Anterior cingulate cortex (tissue), 58 donors: ENCODE measurements around the gene C9orf85.
"Not testable (repeated sequence)": the region's sequence is repeated elsewhere in the genome, so short reads cannot be mapped to it uniquely, and the experiment has no call there.

Experiments used
- DNase-seq, 58 donors: peaks; one replicate each; lab custom pipeline; 2025; lab: John Stamatoyannopoulos, UW

C9orf85 gene

GRCh38 chr9:71937070-71937625, 25.7 kb downstream of the C9orf85 start:
- peak in 4 of 58 donors; percentile 6 to 20 (median 12) for DNase-seq

- DNase-seq = no peak
These were observed 26.5 kb downstream of the C9orf85 start for GRCh38 chr9:71937898-71938297.

- no peak for DNase-seq
These were observed 29.7 kb downstream of the C9orf85 start for GRCh38 chr9:71941060-71941568.

- DNase-seq = no peak
These were observed 30.6 kb downstream of the C9orf85 start for GRCh38 chr9:71941998-71942567.

GRCh38 chr9:71944754-71945375, 33.4 kb downstream of the C9orf85 start:
- DNase-seq = no peak

GRCh38 chr9:71954652-71955051, 43.2 kb downstream of the C9orf85 start:
- not testable (repeated sequence) for DNase-seq

- DNase-seq = no peak
These were observed 44.0 kb downstream of the C9orf85 start for GRCh38 chr9:71955300-71955915.

- DNase-seq = no peak
These were observed 50.9 kb downstream of the C9orf85 start for GRCh38 chr9:71962328-71962727.

GRCh38 chr9:71963471-71963996, 52.1 kb downstream of the C9orf85 start:
- DNase-seq = not testable (repeated sequence)

GRCh38 chr9:71965403-71965802, 54.0 kb downstream of the C9orf85 start:
- no peak for DNase-seq

- DNase-seq = no peak
These were observed 55.2 kb downstream of the C9orf85 start for GRCh38 chr9:71966601-71967000.

GRCh38 chr9:71968541-71969090, 57.2 kb downstream of the C9orf85 start:
- no peak for DNase-seq

GRCh38 chr9:71975833-71976232, 64.4 kb downstream of the C9orf85 start:
- no peak for DNase-seq

- DNase-seq = no peak
These were observed 65.6 kb downstream of the C9orf85 start for GRCh38 chr9:71977003-71977402.

GRCh38 chr9:71980266-71981190, 69.1 kb downstream of the C9orf85 start:
- DNase-seq = no peak

GRCh38 chr9:71981944-71982343, 70.5 kb downstream of the C9orf85 start:
- no peak for DNase-seq

GRCh38 chr9:71984403-71984802, 73.0 kb downstream of the C9orf85 start:
- no peak for DNase-seq

GRCh38 chr9:71984831-71985281, 73.4 kb downstream of the C9orf85 start:
- DNase-seq = no peak

GRCh38 chr9:71985297-71985911, 74.0 kb downstream of the C9orf85 start:
- DNase-seq = no peak
